ENCODE results near the gene ARHGEF28.

ARHGEF28 gene

GRCh38 chr5:73783828-73784227 is 157.8 kb downstream of the ARHGEF28 start:
- DNase-seq (ENCODE audit: low read depth): no peak

GRCh38 chr5:73786043-73786831 is 160.2 kb downstream of the ARHGEF28 start:
- no peak for DNase-seq (ENCODE audit: low read depth)

DNA sequence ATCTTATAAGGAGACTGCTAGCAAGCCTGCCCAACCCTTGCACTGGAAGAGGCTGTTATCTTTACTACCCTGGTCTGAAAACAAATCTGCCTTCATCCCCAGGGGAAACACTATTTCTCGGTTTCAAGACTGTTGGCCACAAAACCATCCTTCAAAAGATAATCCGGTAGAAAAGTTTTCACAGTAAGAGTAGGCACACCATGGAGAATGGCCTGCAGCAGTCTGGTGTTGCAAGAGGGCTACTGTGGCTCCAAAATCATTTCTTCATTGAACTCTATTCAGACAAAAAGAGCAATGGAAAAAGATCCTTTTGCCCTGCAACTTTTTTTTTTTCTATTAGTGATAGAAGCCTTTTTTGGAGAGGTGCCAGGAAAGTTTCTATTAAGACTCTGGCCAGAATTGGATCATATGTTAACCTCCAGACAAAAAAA is 163.9 kb downstream of the ARHGEF28 start:
- no peak for DNase-seq (ENCODE audit: low read depth)

GRCh38 chr5:73791389-73791788 is 165.4 kb downstream of the ARHGEF28 start:
- DNase-seq (ENCODE audit: low read depth): no peak

GRCh38 chr5:73792687-73793320 is 166.8 kb downstream of the ARHGEF28 start:
- DNase-seq (ENCODE audit: low read depth): peak; percentile 53

DNA sequence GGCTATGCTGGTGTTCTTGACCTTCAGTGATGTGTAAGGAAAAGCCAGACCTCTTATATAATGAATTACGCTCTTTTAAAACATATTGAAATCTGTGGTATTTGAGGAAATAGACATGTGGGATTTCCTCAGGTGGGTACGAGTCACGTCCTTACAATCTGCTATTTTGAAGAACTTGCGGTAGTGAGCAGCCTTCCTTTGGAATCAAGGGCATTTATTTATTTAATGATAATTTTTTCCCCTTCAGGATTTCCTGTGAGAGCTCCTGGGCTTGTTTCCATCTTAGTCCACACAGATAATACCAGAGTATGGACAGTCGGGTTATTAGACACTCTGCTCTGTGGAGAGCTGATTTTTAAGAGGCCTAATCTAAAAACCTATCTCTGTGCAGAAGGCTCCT is 167.9 kb downstream of the ARHGEF28 start:
- no peak for DNase-seq (ENCODE audit: low read depth)

DNA sequence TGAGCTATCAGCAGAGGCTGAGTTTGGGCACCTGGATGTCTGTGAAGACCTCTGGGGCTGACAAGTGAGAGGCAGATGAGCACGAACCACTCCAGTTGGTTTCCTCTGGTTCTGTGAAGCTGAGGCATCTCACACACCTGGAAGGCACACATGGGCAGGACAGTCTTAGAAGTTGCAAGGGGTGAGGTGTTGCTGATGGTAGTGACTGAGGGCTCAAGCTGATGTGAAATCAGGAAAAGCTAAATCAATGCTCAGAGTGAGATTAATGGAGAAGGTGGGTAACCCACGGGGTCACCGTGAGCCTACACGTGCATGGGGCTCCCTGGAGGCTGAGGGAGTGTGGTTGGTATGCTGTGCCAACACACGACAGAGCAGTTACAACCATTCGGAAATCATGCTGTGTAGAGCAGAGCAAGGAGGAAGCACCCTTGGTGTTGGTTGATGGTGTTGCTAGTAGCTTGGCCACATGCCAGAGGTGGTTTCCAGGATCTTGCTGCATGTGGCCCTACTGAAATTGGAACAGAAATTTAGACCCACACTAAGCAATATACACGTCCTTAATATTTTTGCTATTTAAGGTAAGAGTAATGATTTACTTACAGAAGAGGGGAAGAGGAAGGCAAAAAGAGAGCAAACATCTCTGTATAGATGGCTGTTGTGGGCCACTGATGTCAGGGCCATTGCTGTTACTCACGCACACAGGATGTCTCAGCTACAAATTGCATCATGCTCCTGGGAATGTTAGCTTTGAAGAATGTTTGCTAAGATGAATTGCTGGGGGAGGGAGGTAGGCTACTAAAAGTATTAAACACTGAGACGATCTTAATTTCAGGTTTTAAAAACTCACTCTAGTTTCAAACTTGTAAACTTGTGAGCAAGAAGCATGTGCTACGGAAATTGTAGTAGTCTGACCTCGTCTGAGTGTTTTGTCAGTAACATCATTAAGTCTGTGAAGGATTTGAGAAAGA is 170.5 kb downstream of the ARHGEF28 start:
- DNase-seq (ENCODE audit: low read depth): no peak

DNA sequence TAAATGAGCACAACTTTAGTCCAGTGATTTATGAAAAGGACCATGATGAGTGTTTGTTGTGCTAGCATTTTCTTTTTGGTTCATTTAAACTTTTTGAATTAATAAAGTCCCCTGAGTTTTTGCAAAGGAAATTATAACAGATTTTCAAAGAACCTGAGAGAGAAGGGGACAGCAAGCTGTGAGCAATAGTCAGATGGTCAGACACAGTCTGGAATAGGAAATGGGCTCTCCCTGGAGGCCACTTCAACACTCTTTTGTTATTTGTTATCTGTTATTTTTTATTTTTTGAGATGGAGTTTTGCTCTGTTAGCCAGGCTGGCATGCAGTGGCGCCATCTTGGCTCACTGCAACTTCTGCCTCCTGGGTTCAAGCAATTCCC is 171.1 kb downstream of the ARHGEF28 start:
- DNase-seq (ENCODE audit: low read depth): no peak

DNA sequence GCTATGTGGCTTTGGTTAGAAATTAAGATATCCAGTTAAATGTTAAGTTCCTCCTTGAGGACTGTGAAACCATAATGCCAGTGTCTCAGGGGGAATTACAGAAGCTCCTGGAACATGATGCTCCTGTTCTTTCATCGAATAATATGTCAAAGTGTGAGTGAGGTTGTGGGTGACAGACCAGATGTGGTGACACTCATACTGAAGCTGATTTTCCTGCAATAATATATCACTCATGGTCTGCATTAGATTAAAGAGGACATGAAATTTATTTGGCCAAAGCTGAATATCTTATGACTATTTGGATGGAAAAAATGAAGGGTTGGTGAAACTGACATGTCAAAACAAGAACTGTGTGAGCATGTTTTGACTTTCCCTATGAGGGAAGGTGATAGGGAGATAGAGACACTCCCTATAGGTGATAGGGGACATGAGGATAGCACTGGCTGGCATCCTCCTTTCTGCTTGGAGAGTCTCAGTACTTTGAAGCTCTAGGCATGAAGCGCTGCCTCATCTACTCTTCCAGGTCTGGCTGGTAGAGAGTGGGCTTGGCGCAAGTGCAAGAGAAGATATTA is 173.5 kb downstream of the ARHGEF28 start:
- DNase-seq (ENCODE audit: low read depth): no peak

DNA sequence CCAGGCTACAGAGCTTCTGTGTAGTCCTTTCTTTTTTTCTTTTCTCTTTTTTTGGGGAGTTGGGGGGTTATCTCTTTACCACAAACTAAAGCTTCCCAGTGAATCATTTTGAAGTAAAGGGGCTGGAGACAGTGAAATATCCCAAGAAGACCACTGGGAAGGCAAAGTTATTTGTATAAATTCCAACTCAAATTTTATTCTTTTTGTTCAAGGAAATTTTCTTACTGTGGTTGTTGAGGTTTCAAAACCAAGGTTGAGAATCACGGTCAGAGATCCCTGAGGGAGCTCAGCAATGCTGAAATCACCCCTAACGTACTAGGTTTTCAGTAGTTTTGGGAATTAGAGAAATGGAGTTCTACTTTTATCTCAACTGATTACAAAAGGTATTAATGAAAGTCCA is 175.7 kb downstream of the ARHGEF28 start:
- no peak for DNase-seq (ENCODE audit: low read depth)

- DNase-seq (ENCODE audit: low read depth): no peak
Measured at GRCh38 chr5:73805449-73805848, 179.5 kb downstream of the ARHGEF28 start.

GRCh38 chr5:73808911-73809310 is 182.9 kb downstream of the ARHGEF28 start:
- no peak for DNase-seq (ENCODE audit: low read depth)

DNA sequence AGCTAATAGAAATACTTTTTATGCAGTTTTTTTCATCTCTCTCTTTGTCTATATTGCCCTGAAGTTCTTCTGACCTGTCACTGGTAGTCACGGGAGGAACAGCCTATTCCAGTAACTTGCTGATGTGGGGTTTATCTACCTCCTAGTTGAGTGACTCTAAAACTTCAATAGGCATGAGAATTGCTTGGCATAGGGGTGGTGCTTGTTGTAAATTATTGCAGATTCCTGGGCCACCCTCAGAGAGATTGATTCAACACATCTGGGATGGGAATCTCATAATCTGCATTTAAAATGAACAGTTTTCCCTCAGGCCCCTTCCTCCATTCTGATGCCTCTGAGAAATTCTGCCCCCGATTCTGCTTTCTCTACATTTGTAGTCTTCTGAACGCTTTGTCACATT is 184.4 kb downstream of the ARHGEF28 start:
- no peak for DNase-seq (ENCODE audit: low read depth)

DNA sequence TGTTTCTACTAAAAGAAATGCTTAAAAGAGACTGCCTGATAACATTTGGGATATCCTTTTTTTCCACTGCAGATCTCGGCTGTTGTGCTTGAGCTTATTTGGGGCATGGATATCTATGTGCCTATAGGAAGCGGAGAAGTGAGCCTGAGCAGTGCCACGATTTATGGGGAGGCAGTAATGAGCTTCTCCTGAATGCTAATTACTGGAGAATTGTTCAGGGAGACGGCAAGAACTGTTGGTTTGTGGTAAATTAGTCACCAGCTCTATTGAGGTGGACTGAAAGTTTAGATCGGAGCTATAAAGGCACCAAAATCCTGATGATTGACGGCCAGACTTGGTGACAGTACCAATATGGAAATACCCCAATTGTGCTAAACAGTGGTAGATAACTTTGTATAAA is 186.5 kb downstream of the ARHGEF28 start:
- DNase-seq (ENCODE audit: low read depth): no peak

GRCh38 chr5:73812962-73813588 is 187.1 kb downstream of the ARHGEF28 start:
- DNase-seq (ENCODE audit: low read depth): no peak

DNA sequence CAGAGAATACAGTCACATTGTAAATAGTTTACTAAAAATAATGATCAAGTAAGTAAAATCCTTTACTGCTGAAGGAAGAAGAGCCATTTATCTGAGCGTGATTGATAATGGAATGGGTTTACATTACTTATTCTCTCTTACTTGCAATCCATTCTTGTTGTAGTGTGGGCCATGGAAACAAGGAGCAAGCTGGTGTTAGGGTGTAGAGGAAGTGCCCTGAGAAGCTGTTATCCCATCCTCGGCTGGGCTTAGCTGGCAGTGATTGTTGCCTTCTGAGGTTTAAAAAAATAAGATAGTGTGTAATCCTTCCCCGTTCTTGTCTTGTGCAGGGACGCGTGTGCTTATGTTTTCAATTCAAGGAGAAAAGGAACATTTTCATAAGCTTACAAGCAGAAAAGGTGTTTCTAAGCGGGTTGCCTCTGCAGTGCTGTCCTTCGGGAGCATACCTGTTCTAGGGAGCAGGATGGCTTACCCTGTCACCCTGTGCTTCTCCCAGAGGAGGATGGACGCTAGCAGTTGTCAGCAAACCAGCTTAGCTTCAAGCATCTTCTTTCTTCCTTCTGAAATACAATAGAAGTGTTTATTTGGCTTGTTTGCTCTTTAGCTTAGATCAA is 188.3 kb downstream of the ARHGEF28 start:
- DNase-seq (ENCODE audit: low read depth): no peak

DNA sequence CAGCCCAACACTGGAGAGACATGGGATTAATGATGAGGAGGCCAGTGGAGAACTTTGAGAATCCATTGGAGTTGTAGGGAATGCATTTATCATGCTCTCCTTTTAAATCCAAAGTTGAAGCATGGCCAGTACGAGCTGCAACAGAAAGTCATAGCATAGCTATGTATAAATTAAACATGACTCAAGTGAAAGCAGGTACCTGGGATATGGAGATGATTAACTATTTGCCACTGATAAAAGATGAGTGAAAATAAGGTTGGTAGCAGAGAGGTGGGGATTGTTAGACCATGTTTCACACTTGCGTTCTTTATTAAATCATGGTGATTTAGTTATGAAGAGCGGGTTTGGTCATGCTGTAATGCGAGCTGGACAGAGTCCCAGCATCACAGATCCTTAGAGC is 189.6 kb downstream of the ARHGEF28 start:
- DNase-seq (ENCODE audit: low read depth): no peak

- no peak for DNase-seq (ENCODE audit: low read depth)
Measured at GRCh38 chr5:73816656-73817420, 190.8 kb downstream of the ARHGEF28 start.

GRCh38 chr5:73818357-73818756 is 192.4 kb downstream of the ARHGEF28 start:
- DNase-seq (ENCODE audit: low read depth): no peak

GRCh38 chr5:73820326-73820725 is 194.3 kb downstream of the ARHGEF28 start:
- no peak for DNase-seq (ENCODE audit: low read depth)

DNA sequence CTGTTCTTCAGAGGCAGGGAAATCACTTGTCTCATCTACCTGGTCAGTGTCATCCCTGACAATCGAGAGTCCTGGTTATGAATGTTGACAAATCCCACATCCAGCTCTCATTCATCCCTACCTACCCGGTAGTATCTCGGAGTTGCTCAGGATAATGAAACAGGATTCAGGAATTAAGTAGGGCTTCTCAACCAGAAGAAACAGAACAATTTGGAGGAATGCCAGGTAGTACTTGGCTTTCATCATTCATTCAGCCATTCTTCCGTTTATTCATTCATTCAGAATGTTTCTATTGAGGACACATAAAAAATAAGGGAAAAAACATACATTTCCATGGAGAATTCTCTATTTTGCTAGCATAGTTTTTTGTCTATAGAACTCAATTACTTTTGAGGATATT is 195.0 kb downstream of the ARHGEF28 start:
- DNase-seq (ENCODE audit: low read depth): no peak

Data from activated T-cell treated with anti-CD3 and anti-CD28 coated beads for 48 hours (primary cell).